Stimulated activated CD4-positive, alpha-beta T cell treated with anti-CD3 and anti-CD28 coated beads, Interleukin-15, amount 100 ng/mL, for 1 hour (primary cell): ENCODE data around the gene ITGB3BP.
"Not testable (repeated sequence)": the region's sequence is repeated elsewhere in the genome, so short reads cannot be mapped to it uniquely, and the experiment has no call there.

ENCODE experiments used
- DNase-seq, 2 donors: peaks; one replicate each; pipeline ENCODE4 v3.0.0-alpha.2; 2020; ENCODE audit warnings: low read depth in 1 of 2, low spot score in 1 of 2

ITGB3BP gene

DNA sequence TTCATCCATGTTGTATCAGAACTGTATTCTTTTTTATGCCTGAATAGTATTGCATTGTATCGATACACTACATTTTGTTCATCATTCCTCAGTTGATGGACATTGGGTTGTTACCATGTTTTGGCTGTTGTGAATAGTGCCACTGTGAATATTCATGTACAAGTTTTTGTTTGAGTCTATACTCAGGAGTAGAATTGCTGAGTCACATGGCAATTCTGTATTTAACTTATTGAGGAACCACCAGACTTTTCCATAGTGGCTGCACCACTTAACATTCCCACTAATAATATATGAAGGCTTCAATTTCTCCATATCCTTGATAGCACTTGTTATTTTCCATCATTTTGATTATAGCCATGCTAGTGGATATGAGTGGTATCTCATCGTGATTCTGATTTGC is 99.4 kb downstream of the ITGB3BP start:
- DNase-seq = no peak

DNA sequence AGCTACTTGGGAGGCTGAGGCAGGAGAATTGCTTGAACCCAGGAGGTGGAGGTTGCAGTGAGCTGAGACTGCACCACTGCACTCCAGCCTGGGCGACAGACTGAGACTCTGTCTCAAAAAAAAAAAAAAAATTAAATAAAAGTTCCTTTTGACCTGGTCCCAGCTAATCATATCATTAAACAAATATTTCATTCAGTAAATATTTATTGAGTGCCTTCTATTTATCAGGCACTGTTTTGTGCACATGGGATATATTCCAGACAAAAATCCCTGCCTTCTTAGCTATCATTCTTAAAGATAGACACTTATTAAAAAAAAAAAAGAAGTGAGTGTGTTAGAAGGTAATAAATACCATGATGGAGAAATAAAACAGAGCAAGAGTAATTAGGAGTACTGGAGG is 102.3 kb downstream of the ITGB3BP start:
- not testable (repeated sequence) for DNase-seq

DNA sequence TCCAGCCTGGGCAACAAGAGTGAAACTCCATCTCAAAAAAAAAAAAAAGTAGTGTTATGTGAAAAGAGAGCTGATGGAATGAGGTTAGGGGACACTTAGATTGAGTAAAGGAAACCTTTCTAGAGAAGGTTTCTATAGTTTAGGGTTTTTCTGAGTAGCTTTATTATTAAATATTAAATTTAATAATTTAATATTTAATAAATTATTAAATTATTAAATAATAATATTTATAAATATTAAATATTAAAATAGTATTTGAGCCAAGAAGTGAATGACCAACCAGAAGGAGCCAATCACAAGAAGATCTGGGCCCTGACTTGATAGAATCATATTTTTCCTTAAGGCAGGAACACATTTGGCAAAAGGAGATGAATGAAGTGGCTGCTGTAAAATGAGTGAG is 104.9 kb downstream of the ITGB3BP start:
- no peak for DNase-seq

DNA sequence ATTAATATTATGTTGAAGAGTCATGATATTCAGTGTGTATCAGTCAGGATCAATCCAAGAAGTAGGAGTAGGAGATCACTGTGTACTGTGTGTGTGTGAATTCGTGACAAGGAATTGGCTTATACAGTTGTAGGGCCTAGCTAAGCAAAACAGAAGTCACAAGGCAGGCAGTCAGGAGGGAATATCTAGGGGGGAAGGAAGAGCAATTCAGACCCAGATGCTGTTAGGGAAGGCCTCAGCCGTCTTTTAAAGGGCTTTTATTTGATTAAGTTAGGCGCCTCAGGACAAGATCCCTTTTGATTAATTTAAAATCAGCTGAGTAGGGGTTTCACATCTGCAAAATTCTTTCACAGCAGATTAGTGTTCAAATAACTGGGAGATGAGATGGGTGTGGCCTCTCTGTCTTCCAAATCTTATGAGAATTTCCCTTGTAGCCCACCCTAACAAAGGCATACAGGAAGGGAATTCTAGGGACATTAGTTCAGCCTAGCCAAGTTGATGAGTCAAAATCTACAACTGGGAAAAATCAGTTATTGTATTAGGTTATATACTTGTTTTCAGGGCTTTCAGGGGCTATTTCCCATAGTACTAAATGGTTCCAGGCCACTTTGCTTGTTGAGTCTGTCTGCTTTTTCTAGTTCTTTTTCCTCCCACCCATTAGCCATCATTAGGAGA is 108.2 kb downstream of the ITGB3BP start:
- no peak for DNase-seq

DNA sequence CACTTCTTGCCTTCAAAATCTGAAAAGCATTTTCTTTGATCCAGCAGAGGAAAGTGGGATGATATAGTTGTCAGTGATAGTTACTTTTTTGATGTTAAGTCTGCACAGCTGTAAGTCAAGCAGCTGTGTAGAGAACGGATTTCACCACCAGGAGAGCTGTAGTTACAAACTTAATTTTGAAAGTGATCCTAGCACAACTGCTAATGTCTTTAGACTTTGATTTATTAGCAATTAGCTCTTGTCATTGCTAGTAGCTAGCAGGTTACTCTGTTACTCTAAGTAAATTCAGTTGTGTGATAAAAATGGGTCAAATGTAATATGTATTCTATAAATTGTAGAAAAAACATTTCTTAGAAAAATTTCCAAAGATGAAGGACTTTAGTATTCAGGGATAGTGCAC is 109.6 kb downstream of the ITGB3BP start:
- DNase-seq = no peak

DNA sequence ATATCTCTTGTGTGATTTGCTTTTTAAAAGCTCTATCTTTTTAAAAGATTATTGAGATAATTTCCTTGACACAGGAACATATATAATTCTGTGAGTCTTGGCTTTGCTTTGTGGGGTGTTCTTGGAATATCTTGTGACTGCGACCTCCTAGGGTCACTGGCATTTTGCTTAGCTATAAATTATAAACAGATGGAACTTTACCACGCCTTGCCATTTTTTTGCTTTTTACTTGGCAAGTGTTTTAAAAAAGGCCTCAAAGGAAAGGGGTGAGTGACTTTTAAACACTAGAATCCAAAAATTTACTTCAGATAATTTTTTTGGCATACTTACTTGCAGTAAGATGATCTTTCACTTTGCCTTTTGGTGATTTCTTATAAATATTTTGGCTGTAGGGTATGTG is 112.0 kb downstream of the ITGB3BP start:
- no peak for DNase-seq

DNA sequence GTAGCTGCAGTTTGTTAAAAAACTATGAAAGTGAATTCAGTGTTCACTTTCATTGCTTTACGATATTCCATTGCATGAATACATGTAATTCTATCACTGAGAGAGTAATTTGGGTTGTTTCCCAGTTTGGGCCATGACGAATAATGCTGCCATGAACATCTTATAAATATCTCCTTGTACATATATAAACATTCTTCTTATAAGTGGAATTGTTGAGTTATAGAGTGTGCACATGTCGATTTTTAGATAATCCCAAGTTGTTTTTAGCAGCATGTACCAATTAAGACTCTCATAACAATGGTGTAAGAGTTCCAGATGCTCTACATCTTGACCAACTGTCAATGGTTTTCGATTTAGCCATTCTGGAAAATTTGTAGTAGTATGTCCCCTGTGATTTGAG is 114.7 kb downstream of the ITGB3BP start:
- no peak for DNase-seq

DNA sequence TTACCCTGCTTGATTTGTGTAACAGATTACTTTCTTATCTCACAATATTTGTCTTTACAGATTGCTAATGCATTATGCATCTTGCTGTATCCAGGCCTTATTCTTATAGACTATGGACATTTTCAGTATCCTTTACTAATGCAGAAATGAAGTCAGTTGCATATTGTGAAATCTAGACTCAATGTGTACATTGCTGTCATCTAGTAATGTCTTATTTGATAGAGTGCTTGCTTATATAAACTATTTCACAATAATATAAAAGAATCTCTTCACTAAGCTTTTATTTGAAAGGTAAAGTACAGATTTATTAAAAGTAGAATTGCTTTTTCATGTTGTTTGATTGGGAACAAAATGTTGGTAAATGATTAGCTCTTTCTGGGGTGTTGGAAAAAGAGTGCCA is 116.0 kb downstream of the ITGB3BP start:
- no peak for DNase-seq

DNA sequence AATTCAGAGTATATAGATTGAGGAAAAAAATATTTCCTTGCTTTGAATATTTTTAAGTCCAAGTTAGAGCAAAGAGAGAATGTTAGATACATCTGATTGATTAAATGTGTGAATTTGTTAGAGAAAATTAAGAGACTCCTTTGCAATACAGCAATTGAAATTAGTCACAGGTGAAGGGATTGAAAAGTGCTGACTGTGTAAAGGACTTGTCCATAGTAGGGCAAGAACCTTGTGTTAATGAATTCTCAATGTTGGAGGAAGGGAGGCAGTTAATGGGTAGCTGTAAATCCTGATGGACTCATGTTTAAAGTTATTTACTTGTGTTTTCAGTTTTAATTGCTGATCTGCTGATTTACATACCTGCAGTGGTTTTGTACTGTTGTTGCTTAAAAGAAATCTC is 117.0 kb downstream of the ITGB3BP start:
- DNase-seq = no peak

DNA sequence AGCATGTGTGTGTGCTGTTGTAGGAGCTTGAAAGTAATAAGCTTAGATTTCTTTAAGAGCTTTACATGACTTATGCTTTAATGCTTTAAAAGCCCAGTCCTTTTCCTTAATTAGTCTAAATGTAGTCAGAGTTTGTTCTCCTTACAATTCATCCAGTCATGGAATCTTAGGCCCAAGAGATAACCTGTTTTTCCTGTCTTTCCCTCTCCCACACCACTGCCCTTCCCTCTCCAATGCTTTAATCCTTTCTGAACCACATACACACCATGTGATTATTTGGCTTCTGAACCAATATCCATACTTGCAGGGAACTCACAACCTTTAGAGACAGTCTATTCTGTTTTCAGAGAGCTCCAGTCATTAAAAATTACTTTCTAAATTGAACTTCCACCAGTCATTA is 118.0 kb downstream of the ITGB3BP start:
- no peak for DNase-seq

DNA sequence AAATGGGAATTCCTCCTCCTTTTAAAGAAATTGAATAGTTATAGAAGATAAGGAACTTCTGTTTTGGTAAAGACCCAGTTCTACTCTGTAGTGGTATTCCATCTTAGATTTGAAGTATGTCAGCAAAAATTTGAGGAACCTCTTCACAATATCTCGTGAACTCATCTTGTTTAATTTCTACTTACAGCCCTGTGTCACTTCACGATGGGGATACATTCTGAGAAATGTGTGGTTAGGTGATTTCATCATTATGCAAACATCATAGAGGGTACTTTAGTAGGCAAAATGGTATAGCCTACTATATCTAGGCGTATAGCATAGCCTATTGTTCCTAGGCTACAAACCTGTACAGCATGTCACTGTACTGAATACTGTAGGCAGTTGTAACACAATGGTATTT is 119.6 kb downstream of the ITGB3BP start:
- no peak for DNase-seq

DNA sequence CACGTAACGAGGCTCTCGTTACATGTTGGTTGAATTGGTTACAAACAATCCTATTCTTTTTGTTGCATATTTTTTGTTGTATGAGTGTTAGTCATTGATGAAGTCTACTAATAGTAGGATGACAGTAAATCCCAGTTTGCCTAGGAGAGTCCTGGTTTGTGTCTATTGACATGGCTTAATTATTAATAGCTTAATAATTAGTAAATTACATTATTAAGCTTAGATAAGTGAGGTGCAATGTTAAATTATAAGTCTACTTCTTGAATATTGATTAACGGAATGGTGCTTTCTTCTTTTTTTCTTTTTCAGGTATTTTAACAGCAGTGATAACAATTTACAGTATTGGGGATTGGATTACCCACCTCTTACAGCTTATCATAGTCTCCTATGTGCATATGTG is 121.1 kb downstream of the ITGB3BP start:
- DNase-seq = no peak
